DMS53 treated with DMSO at 0.1 percent for 48 hours (cell line): ENCODE measurements around the gene BDH1.
A peak's percentile ranks its signal among the peaks of the same experiment; 100 is the strongest.

ENCODE experiments used
- DNase-seq: peaks from one replicate; lab custom pipeline; 2025; ENCODE audit not compliant: unreplicated experiment; lab: John Stamatoyannopoulos, UW

The BDH1 gene

GRCh38 chr3:197507541-197507940 is 48.2 kb downstream of the BDH1 start:
- DNase-seq: no peak

GRCh38 chr3:197507081-197507480 is 48.7 kb downstream of the BDH1 start:
- DNase-seq: no peak

GRCh38 chr3:197505796-197506548 is 49.8 kb downstream of the BDH1 start:
- DNase-seq: no peak

- DNase-seq: no peak
These were observed 51.1 kb downstream of the BDH1 start for GRCh38 chr3:197504641-197505121.

- no peak for DNase-seq
These were observed 51.5 kb downstream of the BDH1 start for GRCh38 chr3:197504229-197504628.

- DNase-seq: no peak
These were observed 52.1 kb downstream of the BDH1 start for GRCh38 chr3:197503652-197504051.

GRCh38 chr3:197501879-197502620 is 53.7 kb downstream of the BDH1 start:
- DNase-seq: peak; percentile 7

GRCh38 chr3:197501496-197501878 is 54.3 kb downstream of the BDH1 start:
- DNase-seq: no peak

GRCh38 chr3:197500812-197501211 is 55.0 kb downstream of the BDH1 start:
- no peak for DNase-seq

GRCh38 chr3:197499427-197499826 is 56.3 kb downstream of the BDH1 start:
- no peak for DNase-seq

GRCh38 chr3:197498499-197499241 is 57.1 kb downstream of the BDH1 start:
- DNase-seq: no peak

- DNase-seq: no peak
These were observed 59.0 kb downstream of the BDH1 start for GRCh38 chr3:197496746-197497125.

GRCh38 chr3:197495999-197496745 is 59.6 kb downstream of the BDH1 start:
- no peak for DNase-seq

GRCh38 chr3:197495499-197495898 is 60.3 kb downstream of the BDH1 start:
- no peak for DNase-seq

- DNase-seq: no peak
These were observed 60.7 kb downstream of the BDH1 start for GRCh38 chr3:197495059-197495455.

GRCh38 chr3:197494366-197495058 is 61.3 kb downstream of the BDH1 start:
- no peak for DNase-seq

- no peak for DNase-seq
These were observed 62.7 kb downstream of the BDH1 start for GRCh38 chr3:197493049-197493448.

- DNase-seq: no peak
These were observed 63.7 kb downstream of the BDH1 start for GRCh38 chr3:197491923-197492664.

- no peak for DNase-seq
These were observed 64.3 kb downstream of the BDH1 start for GRCh38 chr3:197491478-197491877.
